ENCODE results near the gene ZNF143.
"Not testable (repeated sequence)": the region's sequence is repeated elsewhere in the genome, so short reads cannot be mapped to it uniquely, and the experiment has no call there.

The ZNF143 gene

GRCh38 chr11:9535189-9535781, 74.5 kb downstream of the ZNF143 start:
- DNase-seq: peak in 34 of 51 donors; percentile 2 to 60 (median 22)

GRCh38 chr11:9538548-9538947, 77.7 kb downstream of the ZNF143 start:
- no peak for DNase-seq

- DNase-seq: not testable (repeated sequence)
Observed at GRCh38 chr11:9549216-9549615, 88.4 kb downstream of the ZNF143 start.

GRCh38 chr11:9550191-9550628, 89.4 kb downstream of the ZNF143 start:
- no peak for DNase-seq

GRCh38 chr11:9561279-9561982, 100.6 kb downstream of the ZNF143 start:
- DNase-seq: no peak

GRCh38 chr11:9562716-9563115, 101.9 kb downstream of the ZNF143 start:
- no peak for DNase-seq

- DNase-seq: no peak
Observed at GRCh38 chr11:9563196-9563730, 102.5 kb downstream of the ZNF143 start.

- DNase-seq: peak in 3 of 51 donors; percentile 2 to 39 (median 6)
Observed at GRCh38 chr11:9565822-9566560, 105.2 kb downstream of the ZNF143 start.

GRCh38 chr11:9566561-9567063, 105.8 kb downstream of the ZNF143 start:
- DNase-seq: no peak

- no peak for DNase-seq
Observed at GRCh38 chr11:9567401-9567800, 106.6 kb downstream of the ZNF143 start.

- no peak for DNase-seq
Observed at GRCh38 chr11:9568161-9568853, 107.5 kb downstream of the ZNF143 start.

GRCh38 chr11:9568854-9569587, 108.2 kb downstream of the ZNF143 start:
- DNase-seq: peak in 2 of 51 donors; percentile 5 to 17

GRCh38 chr11:9569588-9570164, 108.9 kb downstream of the ZNF143 start:
- no peak for DNase-seq

- no peak for DNase-seq
Observed at GRCh38 chr11:9570313-9571025, 109.7 kb downstream of the ZNF143 start.

- DNase-seq: no peak
Observed at GRCh38 chr11:9571071-9571762, 110.4 kb downstream of the ZNF143 start.

- DNase-seq: no peak
Observed at GRCh38 chr11:9571763-9572115, 110.9 kb downstream of the ZNF143 start.

- DNase-seq: peak; percentile 26 to 96 (median 87)
Observed at GRCh38 chr11:9573052-9573774, 112.4 kb downstream of the ZNF143 start, which contains the start of gene WEE1. WEE1 (plus strand) TSS chr11:9573670; CDS start chr11:9573934, 264 bp downstream.
